NCI-H748 treated with DMSO at 0.1 percent for 48 hours (cell line): ENCODE measurements around the gene P2RX4.
"Not testable (repeated sequence)": the region's sequence is repeated elsewhere in the genome, so short reads cannot be mapped to it uniquely, and the experiment has no call there.

Experiments used
- DNase-seq: peaks from one replicate; lab custom pipeline; 2025; lab: John Stamatoyannopoulos, UW

P2RX4 gene

DNA sequence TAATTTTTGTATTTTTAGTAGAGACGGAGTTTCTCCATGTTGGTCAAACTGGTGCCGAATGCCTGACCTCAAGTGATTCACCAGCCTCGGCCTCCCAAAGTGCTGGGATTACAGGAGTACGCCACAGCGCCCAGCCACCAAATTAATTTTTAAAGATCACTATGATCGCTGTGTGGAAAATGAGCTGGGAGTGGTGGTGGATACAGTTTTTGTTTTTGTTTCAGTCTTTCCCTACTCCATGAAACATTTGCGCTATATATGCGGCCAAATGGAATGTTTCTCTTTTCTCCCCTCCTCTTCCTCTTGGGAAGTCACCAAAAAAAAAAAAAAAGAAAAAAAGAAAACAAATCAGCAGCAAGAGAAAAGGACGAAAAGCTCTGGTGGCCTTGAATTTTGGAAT is 20.8 kb upstream of the P2RX4 start:
- no peak for DNase-seq

DNA sequence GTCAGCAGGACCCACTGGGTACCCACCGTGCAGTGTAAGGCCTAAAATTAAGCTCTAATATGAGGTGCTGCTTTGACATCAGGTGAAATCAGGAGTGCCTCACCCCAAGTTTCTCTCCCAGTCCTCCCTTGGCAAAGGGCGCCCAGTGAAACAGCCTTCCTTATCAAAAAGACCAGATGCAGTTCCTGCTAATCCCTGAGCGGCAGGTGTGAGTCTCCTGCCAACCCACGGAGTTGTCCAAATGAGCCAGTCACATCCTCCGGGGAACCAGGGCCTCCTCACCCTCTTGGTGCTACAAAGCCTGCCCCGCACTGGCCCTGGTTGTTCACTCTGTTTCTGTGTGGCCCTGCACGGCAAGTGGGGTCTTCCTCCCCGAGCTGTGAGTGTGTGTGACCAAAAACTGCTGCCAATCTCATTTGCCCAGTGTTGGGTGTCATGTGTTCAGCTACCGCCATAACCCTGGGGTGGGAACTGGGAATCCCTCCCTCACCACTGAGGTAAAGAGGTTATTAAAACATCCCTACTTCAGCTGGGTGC is 20.2 kb upstream of the P2RX4 start:
- DNase-seq, result no peak

DNA sequence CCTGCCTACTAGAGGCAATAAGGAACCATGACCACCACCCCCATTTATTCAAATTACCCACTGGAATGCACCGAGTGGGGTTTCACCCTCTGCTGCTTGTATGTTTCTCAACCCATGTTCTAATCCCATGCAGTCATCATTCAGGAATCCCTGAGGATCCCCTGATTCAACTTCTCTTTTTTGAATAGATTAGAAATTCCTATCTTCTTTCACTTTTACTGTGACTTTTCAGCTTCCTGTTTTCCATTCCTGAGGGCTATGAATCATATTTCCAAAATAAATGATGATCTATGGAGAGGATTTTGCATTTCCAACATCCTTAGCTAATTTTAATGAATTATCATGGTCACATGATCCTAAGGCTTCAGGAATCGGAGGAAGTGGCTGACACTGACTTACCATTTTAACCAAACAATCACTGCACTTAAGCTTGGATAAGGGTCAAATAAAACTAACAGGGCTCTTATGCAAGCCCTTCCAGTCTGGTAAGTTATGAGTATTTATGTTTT is 19.4 kb upstream of the P2RX4 start:
- DNase-seq, result no peak

- no peak for DNase-seq
Measured at GRCh38 chr12:121191151-121191550, 18.8 kb upstream of the P2RX4 start.

GRCh38 chr12:121196902-121197301 is 13.0 kb upstream of the P2RX4 start:
- DNase-seq, result no peak

DNA sequence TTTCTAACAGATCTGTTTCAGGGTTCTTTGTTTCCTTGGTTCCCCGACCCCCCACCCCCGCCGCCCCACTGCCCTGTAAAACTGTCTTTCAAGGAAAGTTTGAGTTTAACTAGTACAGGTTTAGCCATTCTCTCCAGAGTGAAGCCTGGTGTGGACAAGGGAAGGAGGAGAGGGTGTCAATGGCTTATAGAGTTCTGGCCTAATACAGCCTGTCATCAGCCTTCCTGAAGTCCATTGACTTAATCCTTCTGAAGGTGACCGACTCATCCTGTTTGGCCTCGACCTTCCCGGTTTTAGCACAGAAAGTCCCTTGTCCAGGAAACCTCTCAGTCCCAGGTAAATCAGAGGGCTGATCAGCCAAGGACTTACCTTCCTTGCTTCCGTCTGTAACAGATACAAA is 11.0 kb upstream of the P2RX4 start:
- DNase-seq, result no peak

DNA sequence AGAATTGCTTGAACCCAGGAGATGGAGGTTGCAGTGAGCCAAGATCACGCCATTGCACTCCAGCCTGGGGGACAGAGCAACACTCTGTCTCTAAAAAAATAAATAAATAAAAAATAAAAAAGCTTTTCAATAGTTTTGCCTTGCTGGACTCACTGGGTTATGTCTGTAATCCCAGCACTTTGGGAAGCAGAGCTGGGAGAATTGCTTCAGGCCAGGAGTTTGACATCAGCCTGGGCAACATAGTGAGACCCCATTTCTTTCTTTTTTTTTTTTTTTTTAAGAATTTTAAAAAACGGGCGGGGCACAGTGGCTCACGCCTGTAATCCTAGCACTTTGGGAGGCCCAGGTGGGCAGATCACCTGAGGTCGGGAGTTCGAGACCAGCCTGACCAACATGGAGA is 8.8 kb upstream of the P2RX4 start:
- not testable (repeated sequence) for DNase-seq

DNA sequence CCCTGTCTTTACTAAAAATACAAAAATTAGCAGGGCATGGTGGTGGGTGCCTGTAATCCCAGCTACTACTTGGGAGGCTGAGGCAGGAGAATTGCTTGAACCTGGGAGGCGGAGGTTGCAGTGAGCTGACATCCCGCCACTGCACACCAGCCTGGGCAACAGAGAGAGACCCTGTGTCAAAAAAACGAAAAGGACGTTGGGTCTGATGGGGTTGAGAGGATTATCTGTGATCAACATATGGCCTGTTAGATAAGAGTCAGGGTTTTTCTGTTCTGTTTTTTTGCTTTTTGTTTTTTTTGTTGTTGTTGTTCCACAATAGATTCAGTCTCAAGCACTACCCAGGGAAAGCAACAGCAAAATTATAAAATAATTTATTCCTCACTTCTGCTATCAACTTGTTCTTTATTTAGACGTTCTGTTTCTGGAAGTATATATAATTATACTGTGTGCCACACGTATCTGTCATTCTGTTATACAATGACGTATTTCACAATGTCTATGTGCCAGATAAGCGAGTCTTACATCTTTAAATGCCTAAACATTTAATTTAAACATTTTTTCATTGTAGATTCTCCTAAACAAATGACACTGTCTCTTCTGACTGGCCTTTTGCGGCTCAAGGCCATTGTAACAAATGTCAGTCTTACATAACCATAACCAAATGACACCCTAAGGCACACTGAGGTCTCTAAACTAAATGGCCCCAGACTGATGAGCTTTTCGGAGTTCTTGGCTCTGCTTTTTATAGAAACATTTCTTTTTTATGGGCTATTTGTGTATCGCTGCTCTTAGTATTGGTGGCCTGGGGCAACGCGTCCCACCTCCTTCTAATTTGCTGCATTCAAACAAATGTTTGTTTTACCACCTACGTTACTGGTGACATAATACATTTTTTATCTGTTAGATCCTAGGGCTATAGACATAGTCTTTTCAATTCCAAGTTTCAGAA is 7.2 kb upstream of the P2RX4 start:
- DNase-seq, result peak; percentile 76

- DNase-seq, result no peak
Measured at GRCh38 chr12:121203482-121203881, 6.4 kb upstream of the P2RX4 start.

DNA sequence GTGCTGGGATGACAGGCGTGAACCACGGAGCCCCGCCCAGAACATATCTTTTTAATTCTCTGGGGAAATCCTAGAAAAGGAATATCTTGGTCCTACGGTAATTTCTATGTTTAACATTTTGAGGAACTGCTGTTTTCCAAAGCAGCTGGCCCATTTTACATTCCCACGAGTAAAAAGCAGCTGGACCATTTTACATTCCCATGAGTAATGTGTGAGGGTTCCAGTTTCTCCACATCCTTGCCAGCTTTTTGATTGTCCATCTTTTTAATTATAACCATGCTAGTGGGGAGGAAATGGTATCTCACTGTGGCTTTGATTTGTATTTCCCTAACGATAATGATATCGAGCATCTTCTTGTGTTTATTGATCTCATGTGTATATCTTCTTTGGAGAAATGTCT is 4.4 kb upstream of the P2RX4 start:
- DNase-seq, result no peak

GRCh38 chr12:121208571-121208970 is 1.4 kb upstream of the P2RX4 start:
- not testable (repeated sequence) for DNase-seq

GRCh38 chr12:121209221-121209620 is 708 bp upstream of the P2RX4 start:
- no peak for DNase-seq

DNA sequence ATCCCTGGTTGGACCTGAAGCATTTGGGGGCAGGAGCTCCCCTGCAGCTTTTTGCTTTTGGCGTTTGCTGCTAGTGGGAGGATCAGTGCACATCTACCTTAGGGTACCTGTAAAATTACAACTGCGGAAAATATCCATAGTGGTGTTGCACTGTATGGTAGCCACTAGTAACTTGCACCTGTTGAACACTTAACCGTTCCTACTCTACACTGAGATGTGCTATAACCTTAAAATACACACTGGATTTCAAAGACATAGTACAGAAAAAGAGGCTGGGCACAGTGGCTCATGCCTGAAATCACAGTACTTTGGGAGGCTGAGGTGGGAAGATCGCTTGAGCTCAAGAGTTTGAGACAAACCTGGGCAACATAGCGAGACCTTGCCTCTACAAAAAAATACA is 2.9 kb downstream of the P2RX4 start:
- DNase-seq, result no peak

DNA sequence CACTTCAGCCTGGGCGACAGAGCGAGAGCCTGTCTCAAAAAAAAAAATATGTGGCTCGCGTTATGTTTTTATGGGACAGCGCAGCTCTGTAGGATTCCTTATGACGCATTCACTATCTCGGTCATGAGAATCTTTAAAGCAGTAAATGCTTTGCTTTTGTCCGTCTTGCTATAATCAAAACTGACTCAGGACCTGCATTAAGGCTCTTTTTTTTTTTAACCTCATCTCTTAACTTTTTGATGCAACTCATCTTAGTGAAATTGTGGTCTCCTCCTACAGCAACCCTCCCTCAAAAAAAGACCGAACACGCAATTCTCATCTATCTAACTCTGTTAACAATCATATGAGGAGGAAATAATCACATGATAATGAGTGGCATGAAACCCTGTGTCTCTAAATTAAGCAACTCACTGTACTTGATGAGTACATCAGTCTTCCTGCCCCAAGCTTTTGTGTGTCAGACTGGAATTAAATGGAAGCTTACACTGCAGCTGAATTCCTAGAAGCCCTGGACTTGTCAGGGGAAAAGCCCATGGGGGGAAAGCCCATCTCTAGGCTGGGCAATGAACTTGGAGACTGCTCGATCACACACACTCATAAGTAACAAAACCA is 4.3 kb downstream of the P2RX4 start:
- no peak for DNase-seq

DNA sequence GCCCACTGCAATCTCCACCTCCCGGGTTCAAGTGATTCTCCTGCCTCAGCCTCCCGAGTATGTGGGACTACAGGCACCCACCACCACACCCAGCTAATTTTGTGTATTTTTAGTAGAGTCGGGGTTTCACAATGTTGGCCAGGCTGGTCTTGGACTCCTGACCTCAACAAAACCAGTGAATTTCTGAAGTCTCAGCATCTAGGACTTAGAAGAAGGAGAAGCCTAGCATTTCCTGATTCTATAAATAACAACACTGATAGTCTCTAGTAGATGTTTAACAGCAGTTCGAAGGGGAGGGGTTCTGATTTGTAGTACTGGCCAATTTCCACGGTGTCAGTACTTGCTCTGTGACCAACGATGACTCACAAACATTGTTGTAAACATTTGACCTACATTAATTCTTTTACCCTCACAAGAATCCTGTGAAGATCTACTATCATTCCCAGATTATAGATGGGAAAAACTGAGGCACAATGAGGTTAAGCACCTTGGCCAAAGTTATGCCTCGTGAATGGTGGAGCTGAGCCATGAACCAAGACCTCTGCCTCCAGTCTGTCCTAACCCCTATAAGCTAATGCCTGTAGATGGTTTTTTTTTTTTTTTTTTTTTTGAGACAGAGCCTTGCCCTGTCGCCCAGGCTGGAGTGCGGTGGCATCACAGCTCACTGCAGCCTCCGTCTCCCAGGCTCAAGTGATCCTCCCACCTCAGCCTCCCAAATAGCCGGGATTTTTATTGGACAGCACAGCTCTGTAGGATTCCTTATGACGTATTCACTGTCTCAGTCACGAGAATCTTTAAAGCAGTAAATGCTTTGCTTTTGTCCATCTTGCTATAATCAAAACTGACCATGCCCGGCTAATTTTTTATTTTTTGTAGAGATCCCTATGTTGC is 5.2 kb downstream of the P2RX4 start:
- DNase-seq, result no peak

GRCh38 chr12:121216102-121216501 is 6.2 kb downstream of the P2RX4 start:
- no peak for DNase-seq

DNA sequence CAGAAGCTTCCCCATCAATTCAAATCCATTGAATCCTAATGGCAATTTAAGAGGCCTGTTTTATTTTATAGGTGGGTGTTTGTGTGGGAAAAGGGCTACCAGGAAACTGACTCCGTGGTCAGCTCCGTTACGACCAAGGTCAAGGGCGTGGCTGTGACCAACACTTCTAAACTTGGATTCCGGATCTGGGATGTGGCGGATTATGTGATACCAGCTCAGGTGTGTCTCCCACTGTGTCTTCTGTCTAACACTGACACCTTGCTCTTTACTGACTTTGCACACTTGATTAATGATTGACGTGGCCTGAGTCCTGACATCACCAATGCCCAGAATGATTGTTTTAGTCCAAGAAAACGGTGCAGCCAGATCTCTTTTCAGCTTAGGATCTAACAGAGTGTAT is 7.1 kb downstream of the P2RX4 start:
- no peak for DNase-seq

GRCh38 chr12:121217761-121218160 is 7.8 kb downstream of the P2RX4 start:
- DNase-seq, result no peak

DNA sequence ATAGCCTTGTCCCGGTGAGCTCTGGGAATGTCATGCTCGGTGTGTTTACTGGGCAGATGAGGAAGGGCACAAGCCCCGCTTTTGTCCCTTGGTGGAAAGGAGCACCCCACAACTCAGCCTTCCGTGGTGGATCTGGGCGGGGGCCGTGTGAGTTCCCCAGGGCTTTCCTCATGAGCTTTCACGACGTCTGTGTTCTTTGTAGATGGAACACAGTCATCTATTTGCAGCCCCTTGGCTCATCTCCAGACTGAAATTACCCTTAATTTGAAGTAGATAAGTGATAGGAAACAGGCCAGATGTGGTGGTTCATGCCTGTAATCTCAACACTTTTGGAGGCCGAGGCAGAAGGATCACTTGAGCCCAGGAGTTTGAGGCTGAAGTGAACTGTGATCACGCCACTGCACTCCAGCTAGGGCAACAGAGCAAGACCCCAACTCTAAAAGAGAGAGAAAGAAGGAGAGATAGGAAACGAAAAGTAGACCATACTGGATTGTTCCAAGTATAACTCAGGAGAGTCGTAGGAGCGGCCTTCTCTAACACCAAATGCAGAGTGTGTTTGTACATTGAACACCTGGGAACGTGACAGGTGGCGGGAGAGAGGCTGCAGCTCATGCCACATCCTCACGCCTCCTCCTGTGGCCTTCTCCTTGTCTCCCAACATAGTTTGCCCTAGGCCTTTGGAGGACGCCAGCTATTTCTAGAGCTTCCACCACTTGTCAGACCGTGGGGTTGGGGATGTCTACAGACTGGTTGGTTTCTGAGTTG is 8.8 kb downstream of the P2RX4 start:
- DNase-seq, result no peak

GRCh38 chr12:121219353-121219986 is 9.5 kb downstream of the P2RX4 start:
- no peak for DNase-seq

DNA sequence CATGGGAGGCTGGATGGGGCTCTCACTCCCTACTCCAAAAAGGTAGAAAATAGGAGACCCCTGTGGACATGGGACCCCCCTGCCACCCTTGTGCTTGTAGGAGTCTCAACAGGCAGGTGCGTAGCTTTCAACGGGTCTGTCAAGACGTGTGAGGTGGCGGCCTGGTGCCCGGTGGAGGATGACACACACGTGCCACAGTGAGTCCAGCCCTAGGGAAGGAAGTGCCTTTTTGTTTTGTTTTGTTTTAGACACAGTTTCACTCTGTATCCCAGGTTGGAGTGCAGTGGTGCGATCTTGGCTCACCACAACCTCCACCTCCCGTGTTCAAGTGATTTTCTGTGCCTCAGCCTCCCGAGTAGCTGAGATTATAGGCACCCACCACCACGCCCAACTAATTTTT is 12.9 kb downstream of the P2RX4 start:
- DNase-seq, result no peak
